Brain microvascular endothelial cell (primary cell): ENCODE data around the gene FOXA2.

ENCODE experiments used
- DNase-seq: peaks from one replicate; pipeline ENCODE4 v3.0.0-alpha.2; 2020
- H3K27ac ChIP-seq: fragments of 250-450 bp; sonication (Bioruptor Pico); 2 replicates; pipeline ENCODE4 v1.5.1; 2020; ENCODE audit warnings: mild to moderate bottlenecking, moderate library complexity
- H3K27me3 ChIP-seq: fragments of 250-450 bp; sonication (Bioruptor Pico); replicated peaks from 2 replicates; pipeline ENCODE4 v1.5.1; 2020; ENCODE audit warnings: mild to moderate bottlenecking
- H3K36me3 ChIP-seq: fragments of 250-450 bp; sonication (Bioruptor Pico); replicated peaks from 2 replicates; pipeline ENCODE4 v1.5.1; 2020; ENCODE audit warnings: mild to moderate bottlenecking
- H3K4me3 ChIP-seq: 2 replicates; pipeline ENCODE4 v1.5.1; 2011; ENCODE audit warnings: low read depth, mild to moderate bottlenecking, control low read depth, low read length, moderate library complexity
- CTCF ChIP-seq: IDR thresholded peaks from 2 replicates; pipeline ENCODE4 v1.5.1; 2011; ENCODE audit warnings: low read depth, mild to moderate bottlenecking, moderate library complexity, low read length, control low read depth, inconsistent platforms; ENCODE audit errors: missing control alignments
- in situ Hi-C: cut with HindIII; loops from 2 replicates; pipeline ENCODE4 v1.10.0; 2017; ENCODE audit warnings: low sequenced_read_pairs, low pct_ligation_motif_present

Gene FOXA2

GRCh38 chr20:22578221-22579118 is 5.9 kb downstream of the FOXA2 start:
- no peak overlapping the region for H3K4me3 ChIP-seq
- peaks cover 70% of the 10 kb centered on the region for H3K27me3 ChIP-seq
- no peak for DNase-seq

GRCh38 chr20:22577515-22578220 is 6.7 kb downstream of the FOXA2 start:
- Histone ChIP-seq H3K36me3 (no peaks in the 10 kb centered on the region), H3K27ac (no peak overlapping the region), H3K27me3 (peaks cover 69% of the 10 kb centered on the region), H3K4me3 (no peak overlapping the region)
- no peak for DNase-seq
- in situ Hi-C loops = loop anchor here (25.0 kb wide), 1 partner anchor 110 kb away; no protein-coding TSS in a partner anchor
- TF ChIP-seq CTCF = no peak

More at GRCh38 chr20:22578221-22579118, 5.9 kb downstream of the FOXA2 start:
- no peak overlapping the region for H3K27ac ChIP-seq
- in situ Hi-C loops = loop anchor here (25.0 kb wide), 1 partner anchor 109 kb away; no protein-coding TSS in a partner anchor
- TF ChIP-seq CTCF = no peak
- H3K36me3 ChIP-seq = no peaks in the 10 kb centered on the region

GRCh38 chr20:22576733-22577514 is 7.4 kb downstream of the FOXA2 start:
- Histone ChIP-seq H3K27me3 (peaks cover 61% of the 10 kb centered on the region), H3K36me3 (no peaks in the 10 kb centered on the region), H3K4me3 (no peak overlapping the region), H3K27ac (no peak overlapping the region)
- no peak for TF ChIP-seq CTCF
- DNase-seq = no peak
- in situ Hi-C loops = loop anchor here (25.0 kb wide), 1 partner anchor 110 kb away; no protein-coding TSS in a partner anchor

- DNase-seq = no peak
- H3K27me3 ChIP-seq = peaks cover 59% of the 10 kb centered on the region
- no peak overlapping the region for H3K27ac ChIP-seq
- no peaks in the 10 kb centered on the region for H3K36me3 ChIP-seq
- in situ Hi-C loops = loop anchor here (25.0 kb wide), 1 partner anchor 111 kb away; no protein-coding TSS in a partner anchor
- H3K4me3 ChIP-seq = no peak overlapping the region
- no peak for TF ChIP-seq CTCF
Measured at GRCh38 chr20:22576273-22576672, 8.1 kb downstream of the FOXA2 start.

DNA sequence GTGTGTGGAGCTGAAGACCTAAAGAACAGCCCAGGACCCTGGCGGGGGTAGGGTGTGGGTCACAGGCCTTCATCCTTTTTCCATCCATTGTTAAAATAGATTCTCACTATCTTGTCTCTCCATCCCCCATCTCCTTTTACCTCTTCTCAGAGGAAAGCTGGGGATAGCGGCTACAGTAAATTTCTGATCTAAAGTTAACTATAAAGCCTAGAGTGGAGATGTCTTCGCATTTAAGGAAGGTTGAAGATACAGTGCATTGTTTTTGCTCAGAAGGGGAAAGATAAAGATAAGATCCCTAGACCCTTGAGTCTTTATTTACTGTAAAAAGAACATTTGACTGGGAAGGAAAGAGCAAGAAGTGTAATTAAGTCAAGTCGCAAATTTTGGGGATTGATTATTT is 8.6 kb downstream of the FOXA2 start:
- no peak for TF ChIP-seq CTCF
- no peak for DNase-seq
- in situ Hi-C loops = loop anchor here (25.0 kb wide), 1 partner anchor 112 kb away; no protein-coding TSS in a partner anchor
- peaks cover 59% of the 10 kb centered on the region for H3K27me3 ChIP-seq
- no peak overlapping the region for H3K27ac ChIP-seq
- H3K36me3 ChIP-seq = no peaks in the 10 kb centered on the region
- H3K4me3 ChIP-seq = no peak overlapping the region
